ENCODE results near the gene GPRIN3.

- no peak for TF ChIP-seq POLR2A (IDR thresholded peaks at IDR 0.05; ENCODE audit: low read depth, low read length)
- no peak for TF ChIP-seq POLR2AphosphoS5 (IDR thresholded peaks at IDR 0.05; ENCODE audit: low read depth, low read length)
Measured at GRCh38 chr4:89269121-89269666, 38.4 kb downstream of the GPRIN3 start.
